Measurements from ENCODE around the gene ANTXR2. TPM values are rescaled to one million over a fixed set of nuclear protein-coding genes. Genes with fewer than 3 reads are reported as not detected.
A peak's percentile ranks its signal among the peaks of the same experiment; 100 is the strongest.

The ANTXR2 gene
- total and polyA plus RNA-seq, 2 donors from 2014 or later: 10.6 to 33.1 TPM

DNA sequence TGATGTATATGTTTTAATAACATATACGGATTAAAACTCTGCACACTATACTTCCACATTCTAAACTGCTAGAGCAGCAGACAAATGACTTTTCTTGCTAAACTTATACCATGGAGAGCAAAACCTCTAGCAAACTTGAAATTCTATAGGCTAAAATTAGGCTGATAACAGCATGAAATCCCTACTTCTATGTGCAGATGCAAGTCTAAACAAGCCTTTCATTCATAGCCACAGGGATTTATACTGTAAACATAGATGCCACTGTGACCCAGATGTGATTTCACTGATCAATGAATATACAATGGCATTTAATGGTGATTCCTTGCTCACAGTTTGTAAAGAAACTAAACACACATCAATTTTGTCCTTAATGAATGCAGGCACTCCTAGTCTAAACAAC is 151.0 kb downstream of the ANTXR2 start:
- intact Hi-C loops (cut with DNase I): no loop called here
- no peaks in the 10 kb centered on the region for H3K36me3 ChIP-seq (ENCODE audit: control insufficient read depth in 2 of 3, insufficient read depth in 3 of 3, low read length in 3 of 3)
- FAIRE-seq: no peak

DNA sequence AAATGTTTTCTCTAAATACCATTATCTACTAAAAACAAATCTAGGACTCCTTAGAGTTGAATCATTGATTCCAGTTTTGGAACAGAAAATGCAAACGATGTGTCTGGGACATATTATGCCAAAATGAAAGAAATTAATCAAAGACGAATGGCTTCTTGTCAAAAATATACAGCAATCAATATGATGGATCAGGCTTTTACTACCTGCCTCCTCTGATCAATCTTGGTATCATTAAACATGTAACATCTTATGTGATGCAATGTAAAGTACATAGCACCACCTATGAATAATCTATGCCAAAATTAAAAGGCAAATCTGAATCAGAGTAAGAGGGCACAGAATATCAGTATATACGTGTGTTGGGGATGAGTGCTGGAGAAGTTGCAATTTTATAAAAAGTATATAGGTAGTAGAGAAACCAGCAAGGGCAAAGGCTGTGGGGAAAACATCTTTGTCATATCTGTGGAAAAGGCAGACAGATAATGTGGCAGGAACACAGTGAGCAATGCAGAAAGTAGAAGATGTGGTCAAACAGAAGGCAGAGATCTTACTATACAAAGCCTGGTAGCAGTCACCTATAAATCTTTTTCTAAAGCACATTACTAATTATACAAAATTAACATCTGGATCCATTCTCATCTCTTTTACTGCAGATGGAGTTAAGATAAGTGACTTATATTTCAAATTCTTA is 152.7 kb downstream of the ANTXR2 start:
- Histone ChIP-seq H3K9ac (ENCODE audit: low read length in 3 of 3) (no peak overlapping the region), H3K4me1 (ENCODE audit: control insufficient read depth in 2 of 3, insufficient read depth in 2 of 3, low read depth in 1 of 3, low read length in 3 of 3) (no peaks in the 10 kb centered on the region), H3K9me3 (ENCODE audit: control insufficient read depth in 2 of 3, insufficient read depth in 1 of 3, low read length in 3 of 3) (no peaks in the 10 kb centered on the region), H3K36me3 (ENCODE audit: control insufficient read depth in 2 of 3, insufficient read depth in 3 of 3, low read length in 3 of 3) (no peaks in the 10 kb centered on the region), H3K27ac (ENCODE audit: low read depth in 2 of 2, low read length in 2 of 2) (no peak overlapping the region), H3K4me3 (ENCODE audit: low read length in 3 of 3) (no peak overlapping the region), H3K27me3 (ENCODE audit: control insufficient read depth, insufficient read depth, low read length) (no peaks in the 10 kb centered on the region)
- no peak for DNase-seq
- intact Hi-C loops (cut with DNase I): no loop called here
- TF ChIP-seq, protein P1, sequence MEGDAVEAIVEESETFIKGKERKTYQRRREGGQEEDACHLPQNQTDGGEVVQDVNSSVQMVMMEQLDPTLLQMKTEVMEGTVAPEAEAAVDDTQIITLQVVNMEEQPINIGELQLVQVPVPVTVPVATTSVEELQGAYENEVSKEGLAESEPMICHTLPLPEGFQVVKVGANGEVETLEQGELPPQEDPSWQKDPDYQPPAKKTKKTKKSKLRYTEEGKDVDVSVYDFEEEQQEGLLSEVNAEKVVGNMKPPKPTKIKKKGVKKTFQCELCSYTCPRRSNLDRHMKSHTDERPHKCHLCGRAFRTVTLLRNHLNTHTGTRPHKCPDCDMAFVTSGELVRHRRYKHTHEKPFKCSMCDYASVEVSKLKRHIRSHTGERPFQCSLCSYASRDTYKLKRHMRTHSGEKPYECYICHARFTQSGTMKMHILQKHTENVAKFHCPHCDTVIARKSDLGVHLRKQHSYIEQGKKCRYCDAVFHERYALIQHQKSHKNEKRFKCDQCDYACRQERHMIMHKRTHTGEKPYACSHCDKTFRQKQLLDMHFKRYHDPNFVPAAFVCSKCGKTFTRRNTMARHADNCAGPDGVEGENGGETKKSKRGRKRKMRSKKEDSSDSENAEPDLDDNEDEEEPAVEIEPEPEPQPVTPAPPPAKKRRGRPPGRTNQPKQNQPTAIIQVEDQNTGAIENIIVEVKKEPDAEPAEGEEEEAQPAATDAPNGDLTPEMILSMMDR (IDR thresholded peaks at IDR 0.05; ENCODE audit: borderline replicate concordance, extremely low read depth, insufficient read depth): no peak
- FAIRE-seq: no peak

More for the DNA sequence above, 151.0 kb downstream of the ANTXR2 start:
- TF ChIP-seq, protein P1 (IDR thresholded peaks at IDR 0.05; ENCODE audit: borderline replicate concordance, extremely low read depth, insufficient read depth): no peak
- Histone ChIP-seq H3K27ac (ENCODE audit: low read depth in 2 of 2, low read length in 2 of 2) (no peak overlapping the region), H3K4me1 (ENCODE audit: control insufficient read depth in 2 of 3, insufficient read depth in 2 of 3, low read depth in 1 of 3, low read length in 3 of 3) (no peaks in the 10 kb centered on the region), H3K9me3 (ENCODE audit: control insufficient read depth in 2 of 3, insufficient read depth in 1 of 3, low read length in 3 of 3) (no peaks in the 10 kb centered on the region), H3K27me3 (ENCODE audit: control insufficient read depth, insufficient read depth, low read length) (no peaks in the 10 kb centered on the region), H3K9ac (ENCODE audit: low read length in 3 of 3) (no peak overlapping the region), H3K4me3 (ENCODE audit: low read length in 3 of 3) (no peak overlapping the region)
- DNase-seq: no peak

DNA sequence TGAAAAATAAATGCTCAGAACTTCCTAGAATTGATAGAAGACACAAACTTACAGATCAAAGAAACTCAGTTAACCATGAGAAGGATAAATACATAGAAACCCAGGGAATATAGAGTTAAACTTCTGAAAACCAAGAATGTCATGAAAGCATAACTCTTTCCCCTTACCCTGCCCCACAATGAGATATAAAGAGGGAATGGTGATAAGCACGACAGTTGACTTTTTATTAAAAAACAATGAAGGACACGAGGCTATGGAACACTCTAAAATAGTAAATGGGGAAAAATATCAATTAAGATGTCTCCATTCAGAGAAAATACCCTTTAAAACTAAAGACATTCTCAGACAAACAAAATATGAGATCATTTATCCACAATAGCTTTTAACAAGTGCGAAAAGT is 154.7 kb downstream of the ANTXR2 start:
- no peaks in the 10 kb centered on the region for H3K36me3 ChIP-seq (ENCODE audit: control insufficient read depth in 2 of 3, insufficient read depth in 3 of 3, low read length in 3 of 3)
- TF ChIP-seq, protein P1 (IDR thresholded peaks at IDR 0.05; ENCODE audit: borderline replicate concordance, extremely low read depth, insufficient read depth): no peak
- H3K27me3 ChIP-seq (ENCODE audit: control insufficient read depth, insufficient read depth, low read length): no peaks in the 10 kb centered on the region
- no peaks in the 10 kb centered on the region for H3K9me3 ChIP-seq (ENCODE audit: control insufficient read depth in 2 of 3, insufficient read depth in 1 of 3, low read length in 3 of 3)
- H3K9ac ChIP-seq (ENCODE audit: low read length in 3 of 3): no peak overlapping the region
- no peak overlapping the region for H3K4me3 ChIP-seq (ENCODE audit: low read length in 3 of 3)
- DNase-seq (no peak), FAIRE-seq (no peak)
- no peaks in the 10 kb centered on the region for H3K4me1 ChIP-seq (ENCODE audit: control insufficient read depth in 2 of 3, insufficient read depth in 2 of 3, low read depth in 1 of 3, low read length in 3 of 3)
- no peak overlapping the region for H3K27ac ChIP-seq (ENCODE audit: low read depth in 2 of 2, low read length in 2 of 2)
- intact Hi-C loops (cut with DNase I): no loop called here

GRCh38 chr4:79917246-79917645 is 155.8 kb downstream of the ANTXR2 start:
- FAIRE-seq: no peak
- Histone ChIP-seq H3K27me3 (ENCODE audit: control insufficient read depth, insufficient read depth, low read length) (no peaks in the 10 kb centered on the region), H3K27ac (ENCODE audit: low read depth in 2 of 2, low read length in 2 of 2) (no peak overlapping the region), H3K36me3 (ENCODE audit: control insufficient read depth in 2 of 3, insufficient read depth in 3 of 3, low read length in 3 of 3) (no peaks in the 10 kb centered on the region), H3K9me3 (ENCODE audit: control insufficient read depth in 2 of 3, insufficient read depth in 1 of 3, low read length in 3 of 3) (no peaks in the 10 kb centered on the region), H3K9ac (ENCODE audit: low read length in 3 of 3) (no peak overlapping the region), H3K4me1 (ENCODE audit: control insufficient read depth in 2 of 3, insufficient read depth in 2 of 3, low read depth in 1 of 3, low read length in 3 of 3) (no peaks in the 10 kb centered on the region), H3K4me3 (ENCODE audit: low read length in 3 of 3) (no peak overlapping the region)
- intact Hi-C loops (cut with DNase I): no loop called here
- TF ChIP-seq, protein P1 (IDR thresholded peaks at IDR 0.05; ENCODE audit: borderline replicate concordance, extremely low read depth, insufficient read depth): peak; percentile 39
- no peak for DNase-seq
